Activated T-cell treated with anti-CD3 and anti-CD28 coated beads for 24 hours (primary cell): ENCODE results near the gene KLF13.

Experiments
- DNase-seq: peaks from one replicate; pipeline ENCODE4 v3.0.0-alpha.2; 2020; ENCODE audit warnings: low read depth

KLF13 gene

DNA sequence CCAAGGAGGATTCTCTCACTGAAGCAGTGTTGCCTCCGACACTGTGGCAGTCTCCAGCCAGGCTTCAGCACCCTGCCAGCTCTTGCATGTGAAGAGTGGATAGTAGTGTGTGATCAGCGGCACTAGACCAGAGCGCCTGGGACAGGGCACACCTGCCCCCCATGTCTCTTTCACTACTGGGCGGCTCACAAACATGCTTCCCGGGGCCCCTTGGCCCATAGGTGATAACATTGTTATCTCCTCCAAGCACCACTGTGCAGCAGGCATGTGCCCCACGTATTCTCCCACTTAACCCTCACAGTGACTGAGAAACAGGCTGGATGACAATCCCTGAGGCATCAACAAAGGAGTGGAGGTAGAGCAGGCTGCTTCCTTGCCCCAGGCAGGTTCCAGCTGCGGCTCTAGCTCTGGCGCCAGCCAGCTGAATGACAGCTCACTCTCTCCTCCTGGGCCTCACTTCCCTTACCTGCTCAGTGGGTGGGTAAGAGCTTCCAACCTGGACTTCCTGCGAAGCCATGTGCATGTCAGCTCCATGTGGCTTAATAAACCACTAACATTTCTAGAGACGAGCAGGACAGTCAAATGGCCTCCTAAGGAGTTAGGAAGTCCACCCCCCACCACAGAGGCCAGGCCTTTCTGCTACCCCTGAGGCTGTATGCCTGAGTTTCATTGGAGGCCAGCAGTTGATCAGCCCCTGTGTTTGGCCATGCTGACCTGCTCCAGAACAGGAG lies 37.8 kb downstream of the KLF13 start:
- no peak for DNase-seq

DNA sequence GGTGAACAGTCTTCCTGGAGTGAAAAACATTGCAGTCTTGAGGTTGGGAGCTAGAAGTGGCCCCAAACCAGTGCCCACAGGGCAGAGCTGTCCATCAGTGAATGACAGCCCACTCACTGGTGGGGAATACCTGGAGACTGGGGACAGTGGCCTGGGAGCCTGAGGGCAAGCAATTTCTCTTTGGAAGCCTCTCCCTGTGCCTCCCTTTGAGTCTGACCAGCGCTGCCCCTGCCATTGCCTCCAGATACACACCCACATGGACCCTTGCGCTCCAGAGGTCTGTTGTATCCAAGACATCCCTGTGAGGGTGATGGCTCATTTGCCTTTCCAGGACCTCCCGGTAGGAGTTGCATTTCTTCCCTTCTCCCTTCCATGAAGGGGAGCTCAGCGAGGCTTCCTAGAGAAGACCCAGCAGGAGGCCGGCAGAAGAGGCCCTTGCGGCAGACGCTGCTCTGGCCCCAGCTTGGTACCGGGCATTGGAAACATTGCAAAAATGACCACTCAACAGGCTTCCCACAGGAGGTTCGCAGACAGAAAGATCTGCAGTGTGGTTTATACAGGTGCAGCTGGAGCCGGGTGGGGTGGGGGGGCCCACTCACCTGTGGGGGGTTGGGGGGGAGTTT lies 38.5 kb downstream of the KLF13 start:
- DNase-seq = no peak

DNA sequence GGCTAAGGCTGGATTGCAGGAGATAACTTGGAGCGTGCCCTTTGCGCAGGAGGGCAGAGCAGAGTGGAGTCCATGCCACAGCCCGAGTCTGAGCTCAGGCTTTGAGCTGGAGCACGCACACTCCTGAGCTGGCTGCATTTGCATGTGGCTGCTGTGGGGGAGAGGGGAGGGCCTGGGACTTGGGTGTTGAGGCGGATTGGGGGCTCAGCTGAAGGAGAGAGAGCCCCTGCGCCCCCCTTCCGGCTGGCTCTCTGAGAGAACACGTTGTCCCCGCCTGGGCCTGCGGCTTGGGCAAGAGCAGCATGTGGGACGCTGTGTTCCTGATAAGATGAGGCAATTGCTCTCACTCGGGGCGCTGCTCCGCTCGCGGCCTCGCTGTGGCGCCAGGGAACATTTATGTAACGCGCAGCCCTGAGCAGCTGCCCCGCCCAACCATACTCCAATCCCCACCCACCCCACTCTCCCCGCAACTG lies 39.1 kb downstream of the KLF13 start:
- DNase-seq = peak; percentile 78

DNA sequence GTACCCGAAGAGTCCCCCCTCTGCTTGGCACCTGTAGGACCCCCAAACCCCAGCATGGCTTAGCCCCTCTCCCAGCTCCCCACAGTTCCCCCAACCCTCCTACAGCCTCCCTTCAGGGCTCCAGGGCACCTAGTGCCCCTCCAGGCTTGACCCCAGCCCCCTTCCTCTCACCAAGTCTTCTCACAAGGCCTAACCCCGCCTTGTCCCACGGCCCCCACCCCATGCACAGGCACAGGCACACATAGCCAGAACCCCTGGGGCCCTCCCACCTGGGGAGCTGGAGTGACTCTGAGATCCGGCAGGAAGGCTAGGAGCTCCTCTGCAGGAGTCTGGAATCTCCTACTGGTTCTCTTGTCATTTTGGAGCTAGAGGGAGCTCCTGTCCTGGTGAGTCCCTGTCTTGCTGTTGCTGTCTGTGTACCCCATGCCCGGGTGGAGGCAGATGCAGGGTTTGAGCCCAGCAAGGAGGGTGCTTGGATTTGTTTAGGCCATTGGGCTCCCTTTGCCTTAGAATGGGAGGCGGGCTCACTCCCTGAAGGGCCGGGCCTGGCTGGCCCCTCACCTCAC lies 39.6 kb downstream of the KLF13 start:
- DNase-seq = no peak

DNA sequence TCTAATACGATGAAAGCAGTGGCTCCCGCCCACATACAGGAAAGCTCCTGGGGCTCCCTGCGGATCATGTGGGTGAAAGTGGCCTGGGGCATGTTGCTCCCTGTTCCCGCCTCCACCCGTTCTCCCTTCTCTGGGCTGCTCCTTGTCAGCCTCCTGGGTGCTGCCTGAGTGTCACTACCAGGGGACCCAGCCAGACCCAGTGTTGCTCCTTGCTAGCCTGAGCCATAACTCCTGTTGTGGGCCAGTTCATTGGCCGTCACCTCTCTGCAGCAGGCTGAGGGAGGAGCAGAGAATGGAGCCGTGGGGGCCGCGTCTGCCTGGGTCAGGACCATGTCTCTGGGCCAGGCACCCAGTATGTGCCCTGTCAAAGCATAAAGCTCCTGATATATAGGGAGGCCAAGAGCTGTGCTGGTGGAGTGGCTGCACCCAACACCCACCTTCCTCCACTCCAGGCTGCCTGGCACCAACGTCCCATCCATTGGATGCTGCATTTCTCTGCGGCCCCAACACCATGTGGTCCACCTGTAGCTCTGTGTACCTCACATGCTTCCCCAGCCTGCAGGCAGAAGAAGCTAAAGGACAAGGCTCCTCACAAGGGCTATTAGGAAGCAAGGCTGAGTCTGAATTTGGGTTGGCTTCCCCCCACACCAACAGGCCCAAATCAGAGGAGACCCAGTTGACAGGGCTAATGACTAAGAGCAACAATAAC lies 40.5 kb downstream of the KLF13 start:
- DNase-seq = no peak

DNA sequence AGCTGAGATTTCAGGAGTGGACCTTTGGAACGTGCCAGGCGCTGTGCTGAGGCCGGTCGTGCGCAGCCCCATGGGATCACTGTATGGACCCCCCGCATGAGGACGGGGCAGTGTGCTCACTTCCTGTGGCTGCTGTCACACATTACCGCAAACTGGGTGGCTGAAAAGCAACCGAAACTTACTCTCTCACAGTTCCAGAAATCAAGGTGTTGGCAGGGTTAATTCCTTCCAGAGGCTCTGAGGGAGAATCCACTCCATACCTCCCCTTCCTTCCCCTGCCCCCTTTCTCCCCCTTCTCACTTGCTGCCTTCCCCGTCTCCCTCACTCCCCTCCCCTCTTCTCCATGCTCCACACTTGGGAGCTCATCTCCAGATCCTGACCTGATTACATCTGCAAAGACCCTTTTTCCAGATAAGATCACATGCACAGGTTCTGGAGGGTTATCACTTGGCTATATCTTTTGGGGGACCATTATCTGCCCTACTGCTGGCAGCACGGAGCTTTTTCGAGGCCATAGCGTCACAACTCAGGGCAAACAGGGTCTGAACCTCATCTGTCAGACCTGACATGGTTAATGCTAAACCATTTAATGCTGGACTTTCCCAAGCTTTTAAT lies 41.2 kb downstream of the KLF13 start:
- DNase-seq = no peak

DNA sequence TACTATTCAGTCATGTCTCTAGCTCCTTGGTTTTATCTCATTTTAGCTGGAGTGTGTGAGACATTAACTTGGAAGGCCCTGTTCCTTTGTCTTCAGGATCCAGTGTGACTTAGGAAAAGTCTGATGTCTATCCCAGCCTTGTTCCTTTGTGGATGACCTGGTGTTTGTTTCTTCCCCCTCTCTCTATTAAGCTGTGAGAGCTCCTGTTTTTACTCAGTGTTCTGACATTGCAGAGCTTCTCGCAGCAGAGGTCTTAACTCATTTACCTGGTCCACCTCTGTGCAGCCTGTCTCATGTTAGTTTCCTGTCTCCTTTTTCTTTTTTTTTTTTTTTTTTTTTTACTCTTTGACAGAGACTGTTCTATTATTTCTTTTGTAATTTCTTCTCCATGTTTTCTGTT lies 43.1 kb downstream of the KLF13 start:
- DNase-seq = no peak

DNA sequence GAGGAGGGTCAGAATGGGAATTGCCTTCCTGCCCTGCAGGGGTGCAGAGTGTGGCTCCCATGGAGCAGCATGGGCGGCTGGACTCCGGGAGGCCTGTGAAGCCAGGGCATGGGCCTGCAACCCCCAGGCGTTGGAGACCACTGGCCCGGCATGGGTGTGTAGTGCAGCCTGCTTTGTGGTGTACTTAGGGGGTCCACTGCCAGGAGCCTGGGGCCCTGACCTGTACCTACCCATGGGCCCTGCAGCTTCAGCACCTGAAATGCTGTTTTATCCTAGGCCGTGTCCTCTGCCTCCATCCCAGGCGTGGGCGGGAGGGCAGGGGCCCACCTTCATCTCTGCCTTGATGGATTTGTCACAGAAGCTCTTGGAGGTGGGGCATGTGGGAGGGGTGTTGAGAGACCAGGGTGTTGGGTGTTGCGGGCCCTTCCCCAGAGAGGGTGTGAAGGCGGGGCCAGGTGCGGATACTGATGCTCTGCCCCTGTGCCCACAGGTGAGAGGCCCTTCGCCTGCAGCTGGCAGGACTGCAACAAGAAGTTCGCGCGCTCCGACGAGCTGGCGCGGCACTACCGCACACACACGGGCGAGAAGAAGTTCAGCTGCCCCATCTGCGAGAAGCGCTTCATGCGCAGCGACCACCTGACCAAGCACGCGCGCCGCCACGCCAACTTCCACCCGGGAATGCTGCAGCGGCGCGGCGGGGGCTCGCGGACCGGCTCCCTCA lies 45.0 kb downstream of the KLF13 start:
- no peak for DNase-seq

DNA sequence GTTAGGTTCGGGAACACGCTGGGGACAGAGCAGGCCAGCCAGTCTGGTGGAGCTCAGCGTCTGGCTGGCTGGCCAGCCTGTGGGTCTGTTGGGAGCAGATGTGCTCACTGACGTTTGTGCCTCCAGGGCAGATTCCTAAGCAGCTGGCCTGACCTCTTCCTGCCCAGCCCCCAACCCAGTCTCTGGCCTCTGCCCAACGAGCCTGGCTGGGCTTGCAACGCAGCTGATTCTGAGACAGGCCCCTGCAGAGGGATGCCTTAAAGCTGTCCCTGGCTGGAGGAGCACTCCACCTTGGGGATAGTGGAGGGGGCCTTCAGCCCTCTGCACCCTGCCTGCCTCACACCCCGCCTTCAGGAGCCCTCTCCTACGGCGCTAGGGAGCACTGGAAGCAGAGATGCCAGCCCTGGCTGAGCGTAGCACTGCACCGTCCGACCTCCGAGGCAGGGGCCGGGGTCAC lies 46.0 kb downstream of the KLF13 start:
- no peak for DNase-seq

DNA sequence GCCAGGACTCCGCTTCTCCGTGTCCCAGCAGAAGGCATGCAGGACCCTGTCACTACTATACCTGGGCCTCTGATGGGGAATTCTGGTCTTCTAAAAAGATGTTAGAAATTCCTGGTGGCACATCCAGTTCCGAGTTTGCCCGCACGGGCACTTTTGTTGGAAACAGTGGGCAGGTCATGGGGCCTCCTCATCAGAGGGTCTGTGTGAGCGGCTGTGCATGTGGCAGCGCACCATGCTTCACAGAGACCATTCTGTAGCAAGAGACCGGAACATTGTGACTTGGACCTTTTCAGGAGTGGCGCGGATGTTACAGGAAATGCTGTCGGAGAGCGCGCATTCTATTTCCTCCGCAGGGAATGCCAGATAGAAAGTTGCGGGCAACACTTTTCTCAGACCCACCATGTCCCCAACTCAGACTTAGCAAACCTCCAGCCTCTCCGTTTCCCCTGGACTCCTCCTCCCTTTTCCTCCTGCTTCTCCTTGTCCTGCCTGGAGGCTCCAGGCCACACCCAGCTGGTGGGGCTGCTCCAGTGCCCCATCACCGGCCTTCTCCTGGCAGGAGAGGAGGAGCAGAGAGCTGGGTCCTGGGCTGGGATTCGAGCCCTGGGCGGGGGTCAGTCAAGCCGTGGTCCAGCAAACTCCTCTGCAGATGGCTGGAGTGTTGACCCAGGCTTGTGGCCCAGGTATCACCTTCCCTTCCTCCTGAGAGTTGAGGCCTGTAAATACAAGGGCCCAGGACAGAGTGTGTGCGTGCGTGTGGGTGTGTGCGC lies 46.6 kb downstream of the KLF13 start:
- no peak for DNase-seq

DNA sequence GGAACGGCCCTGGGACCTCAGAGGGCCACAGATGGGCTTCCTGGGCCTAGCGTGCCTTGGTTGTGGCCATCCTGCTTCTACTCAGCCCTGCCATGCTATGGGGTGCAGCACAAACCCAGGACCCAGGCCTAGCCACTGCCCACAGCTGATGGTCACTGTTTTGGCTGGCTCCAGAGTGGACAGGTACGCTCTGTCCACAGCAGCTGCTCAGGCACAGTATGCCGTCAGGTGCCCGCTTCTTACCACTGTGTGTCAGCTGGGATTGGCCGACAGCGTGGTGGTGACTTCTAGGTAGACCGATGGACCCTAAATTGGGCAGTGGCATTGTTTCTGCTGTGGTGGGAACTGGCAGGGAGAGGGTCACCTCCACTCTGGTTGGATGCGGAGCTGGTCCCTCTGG lies 47.3 kb downstream of the KLF13 start:
- no peak for DNase-seq

DNA sequence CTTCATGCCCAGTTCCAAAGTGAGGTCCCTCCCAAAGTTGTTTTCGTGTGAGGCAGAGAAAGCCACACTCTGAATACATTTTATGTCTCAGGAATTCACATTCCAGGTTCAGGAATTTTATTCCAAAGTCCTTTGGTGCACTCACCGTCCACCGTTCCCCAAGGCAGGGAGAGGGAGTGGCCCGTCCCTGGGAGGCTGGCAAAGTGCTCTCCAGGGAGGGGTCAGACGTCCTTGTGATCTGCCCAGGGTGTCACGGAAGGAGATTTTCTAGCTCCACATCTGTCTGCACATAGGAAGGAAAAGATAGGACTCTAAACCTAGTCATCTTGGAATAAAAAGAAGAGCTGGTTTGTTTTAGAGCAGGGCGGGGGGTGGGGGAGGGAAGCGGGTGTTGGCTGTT lies 47.9 kb downstream of the KLF13 start:
- no peak for DNase-seq

DNA sequence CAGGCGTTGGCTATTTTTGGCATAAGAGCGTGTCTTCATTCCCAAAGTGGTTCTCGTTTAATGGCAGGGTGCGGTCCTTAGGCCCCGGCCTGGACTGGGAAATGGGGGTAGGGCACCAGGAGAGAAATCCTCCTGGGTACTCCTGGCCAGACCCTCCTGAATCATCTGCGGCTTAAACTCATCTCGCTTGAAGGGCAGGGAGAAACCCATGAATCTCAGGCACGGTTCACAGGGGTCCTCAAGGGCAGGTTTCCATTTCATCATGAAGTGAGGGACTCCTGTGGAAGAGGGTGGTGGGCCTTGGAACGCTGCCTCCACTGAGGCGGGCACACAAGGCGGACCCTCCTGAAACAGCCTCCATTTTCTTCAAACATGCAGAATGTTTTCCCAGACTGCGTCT lies 48.4 kb downstream of the KLF13 start:
- DNase-seq = no peak

DNA sequence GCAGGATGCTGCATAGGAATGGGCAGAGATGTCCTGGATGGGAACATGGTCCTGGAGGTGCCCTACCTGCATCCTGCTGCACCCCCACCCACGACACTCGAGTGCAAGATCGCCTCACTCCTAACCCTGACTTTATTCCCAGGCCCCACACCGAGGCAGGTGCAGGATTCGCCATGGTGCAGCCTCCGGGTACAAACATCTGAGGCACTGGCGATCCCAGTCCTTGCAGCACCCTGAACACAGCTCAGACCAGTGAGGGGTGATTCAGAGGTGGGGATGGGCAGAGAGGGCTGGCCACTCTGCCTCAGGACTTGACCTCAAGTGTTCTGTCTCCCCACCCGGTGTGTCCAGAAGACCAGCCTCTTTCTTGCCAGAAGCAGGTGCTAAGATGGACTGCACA lies 49.1 kb downstream of the KLF13 start:
- DNase-seq = no peak

DNA sequence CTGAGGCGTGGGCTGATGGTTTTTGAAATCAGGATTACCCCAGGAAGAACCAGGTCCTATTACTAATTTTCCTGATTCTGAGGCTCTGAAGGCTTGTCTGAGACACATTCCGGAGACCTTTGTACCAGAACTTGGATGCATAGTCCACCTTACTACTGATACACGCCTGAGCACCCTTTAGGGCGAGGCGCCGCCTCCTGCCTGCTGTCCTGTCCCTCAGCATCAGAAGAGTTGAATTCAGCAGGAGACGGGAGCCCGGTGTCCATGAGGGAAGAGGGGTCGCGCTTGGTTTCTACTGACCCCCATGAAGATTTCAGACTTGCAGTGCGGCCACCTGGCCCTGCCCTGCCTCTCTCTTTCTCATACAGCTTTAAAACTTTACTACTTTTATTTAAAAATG lies 49.9 kb downstream of the KLF13 start:
- DNase-seq = no peak

DNA sequence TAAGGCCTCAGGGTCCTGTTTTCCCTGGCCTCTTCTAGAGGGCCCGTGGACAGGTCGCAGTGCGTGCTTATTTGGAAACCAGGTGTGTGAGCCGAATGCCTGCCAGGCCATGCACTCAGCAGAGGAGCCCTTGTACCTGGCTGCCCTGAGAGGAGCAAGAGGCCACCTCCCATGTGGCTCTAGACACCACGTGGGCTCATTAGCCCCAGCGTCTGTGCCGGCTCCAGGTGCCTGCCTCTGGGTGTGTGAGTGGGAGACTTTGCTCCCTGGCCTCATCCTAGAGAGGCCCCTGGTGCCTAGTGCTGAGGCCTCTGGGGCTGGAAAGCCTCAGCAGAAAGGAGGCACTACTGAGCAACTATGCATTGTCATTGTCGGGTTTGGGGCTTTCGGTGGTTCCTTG lies 50.4 kb downstream of the KLF13 start:
- DNase-seq = no peak

DNA sequence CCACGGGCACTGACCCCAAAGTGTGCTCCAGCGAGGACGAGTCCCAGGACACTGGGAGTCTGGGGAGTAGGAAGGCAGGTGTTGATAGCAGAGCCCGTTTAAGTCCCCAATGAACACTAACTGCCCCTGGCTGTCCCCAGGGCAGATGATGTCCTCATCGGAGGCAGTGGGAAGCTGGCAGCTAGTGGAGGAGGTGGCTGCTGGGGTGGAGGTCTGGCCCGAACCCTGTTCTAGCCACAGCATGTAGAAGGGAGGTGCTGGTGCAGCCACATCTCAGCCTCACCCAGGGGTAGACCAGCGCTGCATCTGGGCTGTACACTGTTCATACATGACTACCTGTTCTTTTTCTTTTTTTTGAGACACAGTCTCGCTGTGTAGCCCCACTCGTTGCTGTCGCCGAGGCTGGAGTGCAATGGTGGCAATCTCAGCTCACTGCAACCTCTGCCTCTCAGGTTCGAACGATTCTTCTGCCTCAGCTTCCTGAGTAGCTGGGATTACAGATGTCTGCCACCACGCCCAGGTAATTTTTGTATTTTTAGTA lies 51.8 kb downstream of the KLF13 start:
- DNase-seq = no peak

DNA sequence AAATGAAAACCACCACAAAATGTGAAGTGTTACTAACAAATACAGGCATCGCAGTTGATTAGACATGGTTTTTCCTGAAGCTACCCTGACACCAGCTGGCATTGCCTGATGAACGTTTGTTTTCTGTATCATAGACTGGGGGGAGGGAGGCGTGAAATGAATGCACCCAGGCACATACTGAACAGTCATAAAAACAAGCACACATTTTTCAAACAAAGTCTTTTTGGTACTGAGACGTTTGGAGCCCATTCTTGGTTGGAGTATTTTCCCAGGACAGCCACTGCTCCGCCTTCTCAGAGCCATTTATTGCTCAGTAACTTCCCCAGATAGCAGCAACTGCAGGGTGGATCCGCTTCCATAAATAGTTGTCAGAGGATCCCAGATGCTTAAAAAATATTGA lies 52.4 kb downstream of the KLF13 start:
- no peak for DNase-seq

DNA sequence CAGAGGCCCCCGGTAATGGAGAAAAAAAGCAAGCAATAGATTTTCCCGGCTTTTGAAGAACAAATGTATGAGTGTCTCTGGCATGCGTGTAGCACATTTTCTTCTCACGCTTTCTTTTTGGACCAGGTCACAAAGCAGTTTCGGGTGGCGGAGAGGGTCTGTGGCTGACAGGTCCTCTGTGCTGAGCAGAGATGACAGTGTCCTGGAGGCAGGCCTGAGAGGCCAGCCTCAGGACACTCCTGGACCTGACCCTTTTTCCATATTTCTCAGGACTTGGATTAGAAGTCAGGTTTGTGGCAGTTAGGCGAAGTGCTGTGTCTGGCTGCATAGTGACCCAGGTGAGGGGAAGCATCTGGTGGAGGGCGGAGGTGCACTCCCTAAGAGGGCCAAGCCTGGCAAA lies 52.9 kb downstream of the KLF13 start:
- no peak for DNase-seq

DNA sequence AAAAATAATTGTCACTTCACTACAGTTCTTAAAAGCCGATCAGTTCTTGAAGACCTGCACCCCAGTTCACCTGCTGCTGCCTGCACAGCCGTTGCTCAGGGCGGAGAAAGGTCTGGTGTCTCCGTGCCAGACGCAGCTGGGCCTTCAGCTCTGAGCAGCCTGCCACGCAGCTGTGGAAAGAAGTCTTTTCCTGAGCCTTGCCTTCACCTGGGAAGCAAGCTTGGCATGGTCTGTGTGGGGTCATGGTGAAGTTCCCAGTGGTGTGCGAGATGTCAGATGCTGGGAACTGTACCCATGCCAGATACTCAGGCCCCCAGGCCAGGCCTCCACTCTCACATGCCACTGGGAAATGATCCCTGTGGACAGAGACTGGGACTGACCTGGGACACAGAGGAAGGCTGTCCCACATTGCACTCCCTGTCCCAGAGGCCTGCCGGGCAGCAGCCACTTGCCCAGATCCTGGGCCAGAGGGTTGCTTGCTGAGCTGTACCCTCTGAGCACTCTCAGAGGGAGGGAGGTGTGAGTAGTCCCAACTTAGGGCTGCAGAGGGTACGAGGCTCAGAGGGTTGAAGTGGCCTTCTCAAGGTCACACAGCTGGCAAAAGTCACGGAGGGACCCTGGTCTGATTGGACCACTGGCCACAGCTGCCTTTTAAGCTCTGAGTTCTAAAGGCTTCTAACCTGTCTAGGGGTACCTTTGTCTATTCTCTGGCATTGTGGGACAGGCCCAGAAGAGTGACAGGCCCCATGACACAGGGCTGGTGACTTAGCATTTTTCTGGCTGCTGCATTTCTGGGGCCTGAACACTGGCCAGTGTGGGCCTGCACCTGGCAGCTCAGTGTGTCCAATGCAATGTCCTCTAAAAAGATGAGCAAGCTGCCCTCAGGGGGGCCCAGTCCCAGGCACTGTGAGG lies 55.4 kb downstream of the KLF13 start:
- no peak for DNase-seq
